Frontal cortex (tissue), 4 donors: ENCODE data around the gene ENPP6. TPM values are rescaled to one million over a fixed set of nuclear protein-coding genes. Genes with fewer than 3 reads are reported as not detected.
A peak's percentile ranks its signal among the peaks of the same experiment; 100 is the strongest.

ENCODE experiments used
- DNase-seq, 2 donors: peaks; one replicate each; pipeline ENCODE4 v3.0.0; 2012; ENCODE audit warnings: low spot score in 2 of 2
- FAIRE-seq: peaks from 2 replicates; lab custom pipeline; 2012; peaks lifted over from hg19 to GRCh38; lab: Jason Lieb, UNC
- total RNA-seq: library from RNA; depleted of rRNA; stranded (reverse); fragments of >200 nt; gene quantifications from one replicate; pipeline ENCODE4 v1.2.3, GENCODE V29; 2014
- donor health status: control.
- donor health status: control.
- donor health status: control.

ENPP6 gene
- total RNA-seq, 1 donor from 2014 or later, result 1.6 TPM

DNA sequence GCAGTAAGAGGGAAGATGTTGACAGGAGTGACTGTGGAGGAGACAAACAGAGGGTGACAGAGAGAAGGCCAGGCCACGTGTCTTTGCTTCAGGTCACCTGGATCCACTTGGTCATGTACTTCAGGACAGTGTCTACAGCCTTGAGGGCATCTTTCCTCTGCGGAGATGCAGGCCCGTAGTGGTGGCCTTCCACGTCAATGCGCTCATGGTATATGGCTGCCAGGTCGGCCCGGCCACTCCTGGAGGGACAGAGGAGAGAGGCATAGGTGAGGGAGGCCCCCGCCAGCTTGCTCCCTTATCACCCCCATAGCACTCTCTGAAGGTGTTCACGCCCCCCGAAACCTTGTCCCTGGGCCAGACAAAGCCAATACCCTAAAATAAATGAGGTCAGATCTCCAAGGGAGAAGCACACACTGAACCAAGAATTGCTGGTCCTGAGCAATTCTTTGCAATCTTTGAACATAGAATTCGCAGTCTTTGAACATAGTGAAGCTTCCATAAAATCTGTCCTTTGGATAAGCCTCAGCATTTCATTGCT is 99.9 kb downstream of the ENPP6 start:
- FAIRE-seq, result no peak

GRCh38 chr4:184115399-184115798 is 102.3 kb downstream of the ENPP6 start:
- FAIRE-seq (no peak), DNase-seq (no peak)

More for the DNA sequence above, 99.9 kb downstream of the ENPP6 start:
- DNase-seq, result no peak

DNA sequence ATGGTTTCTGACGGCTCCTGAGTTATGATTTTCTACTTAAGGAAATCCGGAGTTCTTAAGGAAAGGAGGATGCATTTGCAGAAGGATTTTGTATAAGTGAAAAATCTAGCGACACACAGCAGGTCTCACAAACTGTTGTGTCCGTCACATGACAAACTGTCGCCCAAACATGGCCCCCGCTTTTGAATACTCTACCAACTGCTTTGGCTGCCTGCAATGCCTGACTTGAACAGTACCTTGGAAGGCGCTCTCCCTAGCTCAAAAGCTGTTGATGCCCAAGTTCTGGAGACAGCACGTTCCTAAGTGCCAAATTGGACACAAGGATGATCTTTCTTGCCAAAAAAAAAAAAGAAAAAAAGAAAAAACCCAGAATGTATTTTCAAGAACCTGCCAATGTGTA is 103.2 kb downstream of the ENPP6 start:
- no peak for FAIRE-seq

GRCh38 chr4:184112006-184112550 is 105.6 kb downstream of the ENPP6 start:
- FAIRE-seq, result no peak
- DNase-seq, result no peak

More for the DNA sequence above, 103.2 kb downstream of the ENPP6 start:
- peak in 1 of 2 donors; percentile 35 for DNase-seq

DNA sequence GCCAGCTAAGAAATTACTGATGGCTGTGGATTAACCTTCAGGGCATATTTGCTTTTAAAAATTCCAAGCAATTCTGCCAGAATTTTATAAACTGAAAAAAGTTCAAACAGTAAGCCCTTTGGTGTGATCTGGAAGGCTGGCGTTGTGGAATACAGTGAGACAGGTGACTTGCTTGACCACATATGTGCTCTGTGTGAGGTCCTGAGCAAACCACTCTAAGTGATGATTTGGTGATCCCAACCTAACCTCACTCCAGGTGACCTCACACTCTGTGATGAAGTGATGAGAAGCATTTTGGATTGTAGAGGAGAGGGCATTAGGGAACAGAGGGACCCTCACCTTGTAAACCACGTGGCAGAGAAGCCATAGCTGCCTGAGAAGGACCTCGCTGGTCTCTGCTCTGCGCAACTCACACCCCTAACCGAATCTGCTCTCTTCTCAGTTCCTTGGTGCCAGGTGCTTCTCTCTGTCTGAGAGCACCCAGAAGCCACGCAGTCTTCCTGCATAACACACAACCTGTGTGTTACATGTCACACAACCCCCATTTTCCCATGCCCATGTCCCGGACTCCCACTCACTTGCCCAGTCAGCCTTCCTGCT is 106.3 kb downstream of the ENPP6 start:
- FAIRE-seq, result no peak

GRCh38 chr4:184110452-184111224 is 107.0 kb downstream of the ENPP6 start:
- DNase-seq (no peak), FAIRE-seq (no peak)

More for the DNA sequence above, 106.3 kb downstream of the ENPP6 start:
- DNase-seq, result no peak

GRCh38 chr4:184108006-184108501 is 109.6 kb downstream of the ENPP6 start:
- FAIRE-seq (no peak), DNase-seq (no peak)

GRCh38 chr4:184104419-184105101 is 113.1 kb downstream of the ENPP6 start:
- FAIRE-seq, result no peak

GRCh38 chr4:184103527-184104264 is 114.0 kb downstream of the ENPP6 start:
- DNase-seq, result no peak
- FAIRE-seq, result no peak

More at GRCh38 chr4:184104419-184105101, 113.1 kb downstream of the ENPP6 start:
- DNase-seq, result no peak

- DNase-seq (no peak), FAIRE-seq (no peak)
Observed at GRCh38 chr4:184102927-184103326, 114.7 kb downstream of the ENPP6 start.

DNA sequence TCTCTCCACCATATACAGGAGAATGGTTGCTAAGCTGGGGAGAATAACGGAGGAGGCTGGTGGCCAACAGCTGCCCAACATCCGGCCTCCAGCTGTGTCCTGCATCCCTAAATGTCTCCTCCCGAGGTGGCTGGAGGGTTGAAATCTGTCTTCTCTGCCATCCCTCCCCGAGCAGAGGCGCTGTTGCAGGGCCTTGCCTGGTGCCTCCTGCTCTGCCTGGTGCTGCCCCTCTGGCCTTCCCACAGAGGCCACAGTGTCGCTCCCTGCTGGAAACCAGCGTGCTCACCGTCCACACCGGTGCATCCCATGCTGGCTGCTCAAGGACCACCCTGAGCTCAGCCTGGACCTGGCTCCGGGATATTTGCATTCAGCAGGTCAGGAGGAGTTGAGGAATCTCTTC is 115.2 kb downstream of the ENPP6 start:
- DNase-seq (no peak), FAIRE-seq (no peak)

DNA sequence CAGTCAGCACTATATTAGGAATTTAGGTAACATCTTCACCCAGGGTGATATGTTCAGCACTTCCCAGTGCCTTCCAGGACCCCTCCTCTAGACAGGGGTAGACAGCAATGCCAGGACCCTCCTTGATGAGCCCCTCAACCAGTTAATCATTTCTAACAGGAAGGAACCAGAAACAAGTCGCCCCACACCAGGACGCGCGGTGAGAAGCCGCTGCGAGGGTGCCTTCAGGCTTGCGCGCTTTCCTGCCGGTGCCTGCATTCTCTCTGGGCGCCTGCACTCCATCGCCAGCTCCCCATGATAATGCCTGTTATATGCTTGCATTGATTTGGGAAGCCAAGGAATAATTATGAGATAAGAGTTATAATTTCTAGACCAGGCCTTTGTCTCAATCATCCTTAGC is 116.0 kb downstream of the ENPP6 start:
- FAIRE-seq, result no peak

GRCh38 chr4:184100297-184100885 is 117.3 kb downstream of the ENPP6 start:
- FAIRE-seq (no peak), DNase-seq (no peak)

More for the DNA sequence above, 116.0 kb downstream of the ENPP6 start:
- no peak for DNase-seq

- DNase-seq, result peak in 1 of 2 donors; percentile 27
- FAIRE-seq, result no peak
Observed at GRCh38 chr4:184099535-184099966, 118.1 kb downstream of the ENPP6 start.

GRCh38 chr4:184099000-184099399 is 118.7 kb downstream of the ENPP6 start:
- FAIRE-seq (no peak), DNase-seq (no peak)

- DNase-seq (no peak), FAIRE-seq (no peak)
Observed at GRCh38 chr4:184097815-184098214, 119.9 kb downstream of the ENPP6 start.

DNA sequence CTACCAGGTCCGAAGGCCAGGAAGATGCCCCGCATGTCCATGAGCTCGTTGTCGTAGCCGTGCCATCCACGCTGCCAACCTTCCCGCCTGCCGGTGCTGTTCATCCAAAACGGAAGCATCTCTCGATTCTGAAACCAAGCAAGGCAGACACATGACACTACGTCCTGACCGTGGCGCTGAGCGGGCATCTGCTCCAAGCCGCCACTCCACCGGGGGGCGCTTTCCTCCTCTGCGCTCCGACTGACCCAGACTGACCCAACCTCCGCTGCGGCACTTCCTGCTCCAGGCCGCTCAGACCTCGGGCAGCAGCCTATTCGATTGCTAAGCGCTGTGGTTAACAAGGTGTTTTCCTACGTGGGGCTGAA is 120.5 kb downstream of the ENPP6 start:
- no peak for FAIRE-seq
- DNase-seq, result peak in 1 of 2 donors; percentile 22

- FAIRE-seq, result no peak
- no peak for DNase-seq
Observed at GRCh38 chr4:184096561-184097240, 121.0 kb downstream of the ENPP6 start.
